Measurements from ENCODE around the gene TSEN54.

DNA sequence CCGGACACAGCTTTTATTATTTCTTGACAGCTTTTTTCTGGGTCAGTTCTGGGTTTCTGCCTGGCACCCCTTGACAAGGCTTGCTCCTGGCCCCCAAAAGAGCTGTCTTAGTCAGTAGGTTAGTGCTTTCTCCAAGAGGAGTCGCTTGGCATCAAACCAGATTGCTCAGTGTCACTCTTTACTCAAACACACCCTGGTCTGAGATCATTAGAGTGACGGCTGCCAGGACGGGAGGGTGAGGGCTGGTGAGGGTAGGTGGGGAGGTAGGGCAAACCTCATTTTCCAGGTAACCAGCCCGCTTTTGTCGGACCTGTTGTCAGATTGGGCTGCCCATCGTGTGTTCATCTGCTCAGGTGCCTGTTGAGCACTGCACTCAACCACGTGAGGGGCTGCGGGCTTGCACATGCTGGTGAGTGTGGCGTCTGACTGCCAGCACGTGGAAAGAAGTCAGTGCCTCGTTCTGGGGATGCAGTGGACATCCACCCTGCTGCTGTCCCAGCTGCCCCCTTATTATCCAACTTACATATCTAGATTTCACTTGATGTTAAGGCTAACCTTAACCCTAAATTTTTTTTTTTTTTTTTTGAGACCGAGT, 47.5 kb upstream of the TSEN54 start:
- no peak for TF ChIP-seq CTCF (IDR thresholded peaks at IDR 0.05)
- no peak for TF ChIP-seq POLR2AphosphoS5 (IDR thresholded peaks at IDR 0.05)
- no peak for TF ChIP-seq POLR2A (IDR thresholded peaks at IDR 0.05)
- no peak for TF ChIP-seq EP300 (IDR thresholded peaks at IDR 0.05)
